Thyroid gland (tissue), 4 donors: ENCODE measurements around the gene ARHGEF37.

Source experiments
- CTCF ChIP-seq, 6 experiments: fragments of 200-600 bp in 3 of 6; fragments of 450-650 bp in 3 of 6; sonication (generic) in 3 of 6; IDR thresholded peaks; one replicate each; pipeline ENCODE4 v1.5.1; 2016 to 2019; ENCODE audit warnings: antibody characterized with exemption in 6 of 6, mild to moderate bottlenecking in 2 of 6, inconsistent platforms in 1 of 6, moderate library complexity in 1 of 6
- POLR2A ChIP-seq, 2 donors: fragments of 450-650 bp; IDR thresholded peaks; one replicate each; pipeline ENCODE4 v1.6.1; 2017; ENCODE audit warnings: antibody characterized with exemption in 2 of 2, mild to moderate bottlenecking in 2 of 2, moderate library complexity in 1 of 2

DNA sequence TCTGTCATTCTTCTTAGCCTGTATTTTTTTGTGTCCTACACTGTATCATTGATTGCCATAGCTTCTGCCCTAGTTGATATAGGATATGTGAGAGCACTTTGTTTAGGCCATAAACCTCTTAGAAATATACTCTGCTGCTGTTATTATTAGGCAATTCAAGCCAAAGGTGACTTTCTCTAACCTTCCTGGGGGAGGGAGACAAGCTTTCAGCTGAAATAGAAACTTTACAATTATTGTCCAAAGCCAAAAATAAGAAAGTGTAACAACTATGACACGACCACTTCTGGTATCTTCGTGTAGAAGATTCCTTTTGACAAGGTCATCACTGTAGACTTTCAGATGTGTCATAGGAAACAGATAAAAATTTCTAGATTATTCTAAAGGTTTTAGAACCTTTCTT lies 17.8 kb upstream of the ARHGEF37 start:
- TF ChIP-seq CTCF (IDR thresholded peaks at IDR 0.05) = no peak
- no peak for TF ChIP-seq POLR2A (IDR thresholded peaks at IDR 0.05)
